ENCODE data around the gene OPCML.

The OPCML gene

GRCh38 chr11:133383689-133384088 is 148.6 kb downstream of the OPCML start:
- in situ Hi-C loops (cut with MboI; ENCODE audit: low sequenced_read_pairs, unreplicated experiment), result no loop called here
- DNase-seq (ENCODE audit: low spot score), result no peak
- no peak for TF ChIP-seq CTCF (IDR thresholded peaks at IDR 0.05; ENCODE audit: borderline replicate concordance, control extremely low read depth, extremely low read depth, insufficient read depth, missing control alignments)

DNA sequence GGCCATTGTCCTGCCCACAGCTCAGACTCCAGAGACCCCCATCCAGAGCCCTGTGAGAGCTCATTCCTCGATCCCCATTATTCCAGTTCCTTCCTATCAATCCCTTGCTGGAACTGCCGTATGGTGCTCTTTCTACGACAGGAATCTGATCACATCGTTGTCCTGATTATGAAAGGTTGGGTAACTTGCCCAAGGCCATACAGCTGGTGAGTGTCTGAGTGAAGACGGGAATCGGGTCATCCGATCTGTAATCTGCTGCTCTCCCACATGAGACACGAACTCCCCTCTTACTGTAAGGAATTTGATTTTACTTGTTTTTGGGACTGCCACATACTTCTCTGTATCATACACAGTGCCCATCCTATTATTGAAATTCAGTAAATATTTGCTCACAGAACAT is 149.1 kb downstream of the OPCML start:
- in situ Hi-C loops (cut with MboI; ENCODE audit: low sequenced_read_pairs, unreplicated experiment), result no loop called here
- TF ChIP-seq CTCF (IDR thresholded peaks at IDR 0.05; ENCODE audit: borderline replicate concordance, control extremely low read depth, extremely low read depth, insufficient read depth, missing control alignments), result no peak
- DNase-seq (ENCODE audit: low spot score), result no peak

GRCh38 chr11:133382131-133382812 is 150.0 kb downstream of the OPCML start:
- no peak for TF ChIP-seq CTCF (IDR thresholded peaks at IDR 0.05; ENCODE audit: borderline replicate concordance, control extremely low read depth, extremely low read depth, insufficient read depth, missing control alignments)
- no peak for DNase-seq (ENCODE audit: low spot score)
- in situ Hi-C loops (cut with MboI; ENCODE audit: low sequenced_read_pairs, unreplicated experiment), result no loop called here

- in situ Hi-C loops (cut with MboI; ENCODE audit: low sequenced_read_pairs, unreplicated experiment), result no loop called here
- TF ChIP-seq CTCF (IDR thresholded peaks at IDR 0.05; ENCODE audit: borderline replicate concordance, control extremely low read depth, extremely low read depth, insufficient read depth, missing control alignments), result no peak
Observed at GRCh38 chr11:133381761-133382130, 150.6 kb downstream of the OPCML start.

GRCh38 chr11:133366147-133366546 is 166.2 kb downstream of the OPCML start:
- DNase-seq (ENCODE audit: low spot score), result no peak
- in situ Hi-C loops (cut with MboI; ENCODE audit: low sequenced_read_pairs, unreplicated experiment), result no loop called here
- TF ChIP-seq CTCF (IDR thresholded peaks at IDR 0.05; ENCODE audit: borderline replicate concordance, control extremely low read depth, extremely low read depth, insufficient read depth, missing control alignments), result no peak

More at GRCh38 chr11:133381761-133382130, 150.6 kb downstream of the OPCML start:
- no peak for DNase-seq (ENCODE audit: low spot score)

GRCh38 chr11:133362916-133363315 is 169.4 kb downstream of the OPCML start:
- in situ Hi-C loops (cut with MboI; ENCODE audit: low sequenced_read_pairs, unreplicated experiment), result no loop called here
- DNase-seq (ENCODE audit: low spot score), result no peak
- TF ChIP-seq CTCF (IDR thresholded peaks at IDR 0.05; ENCODE audit: borderline replicate concordance, control extremely low read depth, extremely low read depth, insufficient read depth, missing control alignments), result no peak
